ENCODE data around the gene KIAA1755. TPM values are rescaled to one million over a fixed set of nuclear protein-coding genes. Genes with fewer than 3 reads are reported as not detected.

Gene KIAA1755
- polyA plus RNA-seq, 1 experiment, result 2.9 TPM

DNA sequence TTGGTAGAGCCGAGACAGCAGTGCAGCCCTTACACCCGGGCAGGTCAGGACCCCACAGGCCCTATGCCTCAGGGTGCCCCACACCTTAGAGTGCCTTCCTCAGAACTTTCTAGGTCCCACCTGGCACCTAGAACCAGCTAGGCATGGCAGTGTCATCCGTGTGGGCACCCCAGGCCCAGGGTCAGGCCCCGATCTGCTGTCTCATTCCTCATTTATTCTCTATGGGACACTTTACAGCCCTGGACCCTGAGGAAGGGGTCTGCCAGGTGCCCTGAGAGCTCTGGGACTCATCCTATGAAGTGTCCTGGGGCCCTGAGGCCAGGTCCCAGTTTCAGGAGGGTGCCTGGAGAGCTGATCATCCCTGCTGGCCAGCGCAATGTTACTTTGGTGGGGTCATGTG lies 35.3 kb upstream of the KIAA1755 start:
- DNase-seq (ENCODE audit: low read depth, low spot score), result no peak
- CTCF ChIA-PET, result no interaction called here
- no peak overlapping the region for H3K4me3 ChIP-seq (ENCODE audit: low read depth, low read length)
- peaks cover 9% of the 10 kb centered on the region for H3K27me3 ChIP-seq (ENCODE audit: control insufficient read depth, insufficient read depth, low read length)
- H3K27ac ChIP-seq (ENCODE audit: low read depth, low read length), result no peak overlapping the region
- H3K9me3 ChIP-seq (ENCODE audit: control insufficient read depth, insufficient read depth, low read length), result no peaks in the 10 kb centered on the region; the same call in 1 of the 2 replicates
- POLR2A ChIA-PET, result no interaction called here
- TF ChIP-seq, protein P1, sequence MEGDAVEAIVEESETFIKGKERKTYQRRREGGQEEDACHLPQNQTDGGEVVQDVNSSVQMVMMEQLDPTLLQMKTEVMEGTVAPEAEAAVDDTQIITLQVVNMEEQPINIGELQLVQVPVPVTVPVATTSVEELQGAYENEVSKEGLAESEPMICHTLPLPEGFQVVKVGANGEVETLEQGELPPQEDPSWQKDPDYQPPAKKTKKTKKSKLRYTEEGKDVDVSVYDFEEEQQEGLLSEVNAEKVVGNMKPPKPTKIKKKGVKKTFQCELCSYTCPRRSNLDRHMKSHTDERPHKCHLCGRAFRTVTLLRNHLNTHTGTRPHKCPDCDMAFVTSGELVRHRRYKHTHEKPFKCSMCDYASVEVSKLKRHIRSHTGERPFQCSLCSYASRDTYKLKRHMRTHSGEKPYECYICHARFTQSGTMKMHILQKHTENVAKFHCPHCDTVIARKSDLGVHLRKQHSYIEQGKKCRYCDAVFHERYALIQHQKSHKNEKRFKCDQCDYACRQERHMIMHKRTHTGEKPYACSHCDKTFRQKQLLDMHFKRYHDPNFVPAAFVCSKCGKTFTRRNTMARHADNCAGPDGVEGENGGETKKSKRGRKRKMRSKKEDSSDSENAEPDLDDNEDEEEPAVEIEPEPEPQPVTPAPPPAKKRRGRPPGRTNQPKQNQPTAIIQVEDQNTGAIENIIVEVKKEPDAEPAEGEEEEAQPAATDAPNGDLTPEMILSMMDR (IDR thresholded peaks at IDR 0.05; ENCODE audit: low read depth, low read length), result no peak

- TF ChIP-seq, protein P1 (IDR thresholded peaks at IDR 0.05; ENCODE audit: low read depth, low read length), result no peak
- no peak overlapping the region for H3K27ac ChIP-seq (ENCODE audit: low read depth, low read length)
- ChIA-PET CTCF (interaction anchor here (1.3 kb wide), 1 partner anchor 72 kb away, joined by 4 read pairs; no protein-coding TSS in a partner anchor), POLR2A (interaction anchor here (0.6 kb wide), 1 partner anchor 65 kb away, joined by 4 read pairs; no protein-coding TSS in a partner anchor)
- DNase-seq (ENCODE audit: low read depth, low spot score), result no peak
- peaks cover 3% of the 10 kb centered on the region for H3K27me3 ChIP-seq (ENCODE audit: control insufficient read depth, insufficient read depth, low read length)
- H3K9me3 ChIP-seq (ENCODE audit: control insufficient read depth, insufficient read depth, low read length), result no peaks in the 10 kb centered on the region; the same call in 1 of the 2 replicates
- H3K4me3 ChIP-seq (ENCODE audit: low read depth, low read length), result no peak overlapping the region
Observed at GRCh38 chr20:38294076-38294591, 33.6 kb upstream of the KIAA1755 start.

GRCh38 chr20:38293491-38294065 lies 33.0 kb upstream of the KIAA1755 start:
- Histone ChIP-seq H3K9me3 (ENCODE audit: control insufficient read depth, insufficient read depth, low read length) (no peaks in the 10 kb centered on the region; the same call in 1 of the 2 replicates), H3K4me3 (ENCODE audit: low read depth, low read length) (no peak overlapping the region), H3K27me3 (ENCODE audit: control insufficient read depth, insufficient read depth, low read length) (peaks cover 3% of the 10 kb centered on the region), H3K27ac (ENCODE audit: low read depth, low read length) (no peak overlapping the region)
- no peak for DNase-seq (ENCODE audit: low read depth, low spot score)
- TF ChIP-seq, protein P1 (IDR thresholded peaks at IDR 0.05; ENCODE audit: low read depth, low read length), result no peak
- CTCF ChIA-PET, result interaction anchor here (1.3 kb wide), 1 partner anchor 72 kb away, joined by 4 read pairs; no protein-coding TSS in a partner anchor
- POLR2A ChIA-PET, result no interaction called here

DNA sequence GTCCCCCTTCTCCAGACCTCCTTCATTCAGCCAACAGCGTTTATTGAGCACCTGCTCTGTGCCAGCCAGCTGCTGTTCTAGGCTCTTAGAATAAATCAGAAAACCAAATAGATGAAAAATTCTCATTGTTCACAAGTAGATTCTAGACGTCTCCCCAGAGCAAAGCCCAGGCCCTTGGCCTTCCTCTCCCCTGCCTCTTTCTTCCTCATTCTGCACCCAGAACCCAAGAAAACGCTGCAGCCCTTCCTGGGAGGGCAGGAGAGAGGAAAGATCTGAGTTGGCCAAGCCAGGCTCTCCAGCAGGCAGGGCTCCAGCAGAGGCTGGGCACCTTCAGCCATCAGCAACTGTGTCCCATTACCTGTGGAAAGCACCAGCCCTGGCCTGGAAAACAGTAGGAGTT lies 31.4 kb upstream of the KIAA1755 start:
- TF ChIP-seq, protein P1 (IDR thresholded peaks at IDR 0.05; ENCODE audit: low read depth, low read length), result no peak
- no peak overlapping the region for H3K27ac ChIP-seq (ENCODE audit: low read depth, low read length)
- POLR2A ChIA-PET, result no interaction called here
- CTCF ChIA-PET, result interaction anchor here (0.5 to 1.7 kb wide), 3 partner anchors 12 to 239 kb away, joined by 3 to 10 read pairs (median 5); partner anchors contain the start of gene BPI
- DNase-seq (ENCODE audit: low read depth, low spot score), result no peak
- peaks cover 3% of the 10 kb centered on the region for H3K27me3 ChIP-seq (ENCODE audit: control insufficient read depth, insufficient read depth, low read length)
- H3K9me3 ChIP-seq (ENCODE audit: control insufficient read depth, insufficient read depth, low read length), result no peaks in the 10 kb centered on the region; the same call in 1 of the 2 replicates
- no peak overlapping the region for H3K4me3 ChIP-seq (ENCODE audit: low read depth, low read length)
